H1 (cell line): ENCODE results near the gene CDK19. TPM values are rescaled to one million over a fixed set of nuclear protein-coding genes. Genes with fewer than 3 reads are reported as not detected.

Source experiments
- CTCF ChIA-PET: fragments of 300-600 bp; sonication (Branson Sonifier 250); formaldehyde crosslinking; loops from one replicate; lab custom pipeline; 2021; ENCODE audit not compliant: partially characterized antibody; lab: Charles Lee
- POLR2A ChIA-PET: fragments of 300-600 bp; sonication (Branson Sonifier 250); formaldehyde crosslinking; loops from one replicate; lab custom pipeline; 2021; ENCODE audit warnings: inconsistent platforms; ENCODE audit not compliant: partially characterized antibody; lab: Charles Lee
- DNase-seq, 2 experiments: peaks; one replicate each; pipeline versions ENCODE4 v3.0.0 to v3.0.0-alpha.2; 2010 to 2022; ENCODE audit warnings: low spot score in 2 of 2, low read depth in 1 of 2, mixed read lengths in 1 of 2
- FAIRE-seq: peaks from 2 replicates; lab custom pipeline; 2011; peaks lifted over from hg19 to GRCh38; lab: Jason Lieb, UNC
- H2AFZ ChIP-seq: 2 replicates; pipeline ENCODE4 v1.8.1; 2012; ENCODE audit warnings: low read length, inconsistent platforms
- H2AK5ac ChIP-seq: 2 replicates; pipeline ENCODE4 v1.6.1; 2013; ENCODE audit warnings: low read depth, low read length
- H2BK120ac ChIP-seq: replicated peaks from 2 replicates; pipeline ENCODE3; 2013; ENCODE audit warnings: low read depth, low read length, inconsistent platforms
- H2BK12ac ChIP-seq: 2 replicates; pipeline ENCODE4 v1.6.1; 2013; ENCODE audit warnings: low read depth, low read length
- H2BK15ac ChIP-seq: 2 replicates; pipeline ENCODE4 v1.6.1; 2013; ENCODE audit warnings: low read length
- H2BK20ac ChIP-seq: 2 replicates; pipeline ENCODE4 v1.6.1; 2013; ENCODE audit warnings: low read length
- H2BK5ac ChIP-seq: 2 replicates; pipeline ENCODE4 v1.6.1; 2013; ENCODE audit warnings: low read depth, low read length
- H3K14ac ChIP-seq: 2 replicates; pipeline ENCODE4 v1.6.1; 2013; ENCODE audit warnings: inconsistent platforms; ENCODE audit not compliant: insufficient read length
- H3K18ac ChIP-seq: 2 replicates; pipeline ENCODE4 v1.6.1; 2013; ENCODE audit warnings: low read length; ENCODE audit errors: extremely low read depth
- H3K23ac ChIP-seq: 2 replicates; pipeline ENCODE4 v1.6.1; 2013; ENCODE audit warnings: inconsistent platforms; ENCODE audit not compliant: insufficient read length
- H3K23me2 ChIP-seq: 2 replicates; pipeline ENCODE4 v1.6.1; 2013; ENCODE audit warnings: low read depth, low read length
- H3K27ac ChIP-seq: 2 replicates; pipeline ENCODE4 v1.6.1; 2011; ENCODE audit warnings: low read depth, low read length, inconsistent platforms
- H3K27me3 ChIP-seq, 4 experiments: replicated peaks in 1 of 4; 1 replicate in 1 of 4; 2 replicates in 3 of 4; pipeline versions ENCODE4 v1.6.1 to v1.8.1; 2011 to 2013; ENCODE audit warnings: low read length in 3 of 4, mild to moderate bottlenecking in 3 of 4, inconsistent platforms in 2 of 4, mixed read lengths in 2 of 4, moderate library complexity in 1 of 4; ENCODE audit not compliant: control insufficient read depth in 3 of 4, insufficient read depth in 3 of 4; ENCODE audit errors: extremely low read depth in 1 of 4
- H3K36me3 ChIP-seq, 4 experiments: 2 replicates each; pipeline versions ENCODE4 v1.6.1 to v1.8.1; 2011 to 2013; ENCODE audit warnings: mild to moderate bottlenecking in 4 of 4, low read length in 3 of 4, moderate library complexity in 2 of 4, control low read depth in 1 of 4, inconsistent platforms in 1 of 4; ENCODE audit not compliant: insufficient read depth in 4 of 4, control insufficient read depth in 2 of 4
- H3K4ac ChIP-seq: replicated peaks from 2 replicates; pipeline ENCODE3; 2013; ENCODE audit warnings: low read length, low read depth, mixed read lengths, inconsistent platforms; ENCODE audit not compliant: insufficient read length
- H3K4me1 ChIP-seq, 4 experiments: replicated peaks in 1 of 4; 1 replicate in 1 of 4; 2 replicates in 3 of 4; pipeline versions ENCODE4 v1.6.1 to v1.8.1; 2011 to 2013; ENCODE audit warnings: low read length in 3 of 4, inconsistent platforms in 2 of 4, mixed read lengths in 1 of 4; ENCODE audit not compliant: insufficient read depth in 4 of 4, control insufficient read depth in 3 of 4
- H3K4me2 ChIP-seq, 2 experiments: 2 replicates each; pipeline versions ENCODE4 v1.6.1 to v1.8.1; 2011 to 2013; ENCODE audit warnings: low read depth in 2 of 2, low read length in 2 of 2, control low read depth in 1 of 2, inconsistent platforms in 1 of 2, mild to moderate bottlenecking in 1 of 2; ENCODE audit not compliant: insufficient read depth in 1 of 2
- H3K4me3 ChIP-seq, 4 experiments: fragments of 200-600, 300-600 bp in 1 of 4; sonication (generic), shearing (Covaris generic), sonication (Bioruptor Twin) in 1 of 4; 2 replicates each; pipeline versions ENCODE4 v1.5.1 to v1.8.1; 2011 to 2016; ENCODE audit warnings: low read length in 4 of 4, low read depth in 3 of 4, control low read depth in 2 of 4, inconsistent platforms in 2 of 4, mild to moderate bottlenecking in 2 of 4, mixed read lengths in 1 of 4, moderate library complexity in 1 of 4; ENCODE audit not compliant: insufficient read depth in 2 of 4; ENCODE audit errors: extremely low read depth in 1 of 4
- H3K56ac ChIP-seq: replicated peaks from 2 replicates; pipeline ENCODE3; 2013; ENCODE audit warnings: low read depth, mild to moderate bottlenecking, mixed read lengths, low read length, inconsistent platforms; ENCODE audit not compliant: insufficient read length
- H3K79me1 ChIP-seq: 2 replicates; pipeline ENCODE4 v1.6.1; 2013; ENCODE audit warnings: low read depth, low read length, control low read depth
- H3K79me2 ChIP-seq, 2 experiments: 2 replicates each; pipeline versions ENCODE4 v1.6.1 to v1.8.1; 2012 to 2013; ENCODE audit warnings: low read length in 2 of 2, mild to moderate bottlenecking in 2 of 2, inconsistent platforms in 1 of 2; ENCODE audit not compliant: insufficient read depth in 2 of 2, control insufficient read depth in 1 of 2
- H3K9ac ChIP-seq, 4 experiments: replicated peaks in 1 of 4; 1 replicate in 1 of 4; 2 replicates in 3 of 4; pipeline versions ENCODE4 v1.6.1 to v1.8.1; 2011 to 2013; ENCODE audit warnings: low read depth in 3 of 4, low read length in 3 of 4, control low read depth in 2 of 4, mild to moderate bottlenecking in 2 of 4, moderate library complexity in 2 of 4, inconsistent platforms in 1 of 4; ENCODE audit errors: extremely low read depth in 1 of 4
- H3K9me3 ChIP-seq, 2 experiments: 2 replicates each; pipeline versions ENCODE4 v1.6.1 to v1.8.1; 2012 to 2013; ENCODE audit warnings: mild to moderate bottlenecking in 2 of 2, moderate library complexity in 2 of 2, control low read depth in 1 of 2, inconsistent platforms in 1 of 2, low read depth in 1 of 2, low read length in 1 of 2, mixed read lengths in 1 of 2; ENCODE audit not compliant: insufficient read depth in 2 of 2
- H4K20me1 ChIP-seq, 2 experiments: replicated peaks in 1 of 2; 2 replicates each; pipeline versions ENCODE3 to v1.8.1; 2011 to 2013; ENCODE audit warnings: inconsistent platforms in 2 of 2, low read length in 2 of 2, mild to moderate bottlenecking in 1 of 2; ENCODE audit not compliant: insufficient read depth in 2 of 2, control insufficient read depth in 1 of 2
- H4K5ac ChIP-seq: 2 replicates; pipeline ENCODE4 v1.6.1; 2013; ENCODE audit warnings: low read length, low read depth, mixed read lengths, inconsistent platforms; ENCODE audit not compliant: insufficient read length
- H4K8ac ChIP-seq: 2 replicates; pipeline ENCODE4 v1.8.0; 2013; ENCODE audit warnings: mild to moderate bottlenecking, moderate library complexity, low read length, inconsistent platforms; ENCODE audit not compliant: insufficient read depth; ENCODE audit errors: extremely low read depth
- H4K91ac ChIP-seq: replicated peaks from 2 replicates; pipeline ENCODE3; 2013; ENCODE audit warnings: low read length, mixed read lengths, inconsistent platforms; ENCODE audit not compliant: insufficient read length
- BRCA1 ChIP-seq: IDR thresholded peaks from 2 replicates; pipeline ENCODE4 v1.6.1; 2012; ENCODE audit warnings: low read depth, low read length, improper control_type of control experiment
- CBX5 ChIP-seq: fragments of 300-800, 300-1000 bp; sonication (generic); IDR thresholded peaks from 2 replicates; pipeline ENCODE4 v1.7.1; 2016; ENCODE audit warnings: antibody characterized with exemption, low read length, low read depth
- CEBPB ChIP-seq: IDR thresholded peaks from 2 replicates; pipeline ENCODE4 v1.6.1; 2012; ENCODE audit warnings: low read depth, low read length
- CTBP2 ChIP-seq: IDR thresholded peaks from 2 replicates; pipeline ENCODE4 v1.7.0; 2011; ENCODE audit warnings: borderline replicate concordance, mild to moderate bottlenecking, moderate library complexity, mixed read lengths, low read length; ENCODE audit not compliant: insufficient read depth, insufficient read length
- EGR1 ChIP-seq: IDR thresholded peaks from 2 replicates; pipeline ENCODE4 v1.6.1; 2011; ENCODE audit warnings: low read depth, low read length, borderline replicate concordance
- KDM1A ChIP-seq: fragments of 200-600, 300-600 bp; sonication (generic); IDR thresholded peaks from 2 replicates; pipeline ENCODE4 v1.7.1; 2016; ENCODE audit warnings: mild to moderate bottlenecking, low read length, borderline replicate concordance
- RFX5 ChIP-seq: IDR thresholded peaks from 2 replicates; pipeline ENCODE4 v1.6.1; 2011; ENCODE audit warnings: low read depth, low read length, improper control_type of control experiment, borderline replicate concordance
- SIRT6 ChIP-seq: IDR thresholded peaks from one replicate; pipeline ENCODE4 v1.7.1; 2012; ENCODE audit warnings: low read length, inconsistent platforms
- SIX5 ChIP-seq: IDR thresholded peaks from 2 replicates; pipeline ENCODE4 v1.6.1; 2011; ENCODE audit warnings: mild to moderate bottlenecking, low read depth, low read length
- YY1 ChIP-seq: IDR thresholded peaks from 2 replicates; pipeline ENCODE4 v1.6.1; 2011; ENCODE audit warnings: low read depth, mild to moderate bottlenecking, low read length
- WGBS, 2 experiments: shearing (Covaris generic) in 1 of 2; methylation state at CpG; one replicate each; pipeline versions ENCODE4 v1.1.6 to v1.1.7; 2013 to 2015; ENCODE audit warnings: low lambda C conversion rate in 2 of 2, mixed read lengths in 2 of 2, inconsistent platforms in 1 of 2, low coverage in 1 of 2, missing lambda C conversion rate in 1 of 2; ENCODE audit not compliant: insufficient replicate concordance in 2 of 2, insufficient coverage in 1 of 2, insufficient read length in 1 of 2; ENCODE audit errors: extremely low coverage in 1 of 2, missing lambda C conversion rate in 1 of 2; 5-methylcytosine and 5-hydroxymethylcytosine counted together
- polyA plus RNA-seq, 7 experiments: library from polyadenylated mRNA; depleted of rRNA in 3 of 7; stranded (reverse) in 5 of 7; unstranded in 2 of 7; fragments of >200 nt in 5 of 7; fragments of 200-250 nt in 2 of 7; gene quantifications; 1 replicate in 5 of 7; 2 replicates in 1 of 7; 4 replicates in 1 of 7; pipeline versions ENCODE4 v1.2.1 to v1.2.3, GENCODE V29; 2011 to 2013; ENCODE audit warnings: missing spikeins in 2 of 7, mixed read lengths in 2 of 7
- total RNA-seq: library from RNA; stranded (reverse); fragmentation: NEBNext Ultra II Directional; extraction: Animal tissue kit (Norgen Biotek cat#: 25700); gene quantifications from 2 replicates; pipeline ENCODE4 v1.2.1, GENCODE V29; 2021
- TF ChIP-seq, protein P1 (sequence below): IDR thresholded peaks from 2 replicates; pipeline ENCODE4 v1.6.1; 2011; ENCODE audit warnings: low read length, improper control_type of control experiment
- TF ChIP-seq, protein P2 (sequence below): IDR thresholded peaks from 2 replicates; pipeline ENCODE4 v1.6.1; 2011; ENCODE audit warnings: low read depth, mild to moderate bottlenecking, low read length; ENCODE audit not compliant: insufficient read depth
- TF ChIP-seq, protein P3 (sequence below): IDR thresholded peaks from 2 replicates; pipeline ENCODE4 v1.6.1; 2012; ENCODE audit warnings: inconsistent platforms

CDK19 gene
- total and polyA plus RNA-seq, 2 of the 8 experiments (the other 6 are each of a cell fraction or from before 2014, with no cell fraction given) = 4.9 to 12.6 TPM

DNA sequence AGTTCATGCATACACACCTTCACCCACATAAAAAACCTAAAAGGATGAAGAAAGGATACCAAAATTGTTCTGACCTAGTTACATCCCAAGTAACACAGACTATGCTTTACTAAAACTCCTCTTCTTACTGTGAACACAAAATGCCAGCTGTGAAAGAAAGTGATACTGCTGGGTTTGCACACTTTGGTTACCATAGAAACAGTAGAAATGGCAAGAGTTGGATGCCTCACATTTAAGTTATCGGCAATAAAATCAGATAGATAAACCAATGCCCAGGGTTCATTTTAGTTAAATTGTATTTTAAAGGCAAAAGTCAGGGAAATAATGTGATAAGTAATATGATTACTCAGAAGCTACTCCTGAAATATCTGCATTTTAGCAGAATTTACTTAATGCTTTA is 161.9 kb downstream of the CDK19 start:
- Histone ChIP-seq H3K27me3 (no peaks in the 10 kb centered on the region), H4K91ac (no peak overlapping the region), H2BK12ac (no peak overlapping the region), H3K79me1 (no peaks in the 10 kb centered on the region), H3K4me2 (no peak overlapping the region), H3K36me3 (no peaks in the 10 kb centered on the region; a peak in 1 of 8 replicates), H3K9ac (no peak overlapping the region), H4K5ac (no peak overlapping the region), H2BK120ac (no peak overlapping the region), H3K56ac (no peak overlapping the region), H2BK15ac (no peak overlapping the region), H3K9me3 (no peaks in the 10 kb centered on the region), H3K79me2 (no peaks in the 10 kb centered on the region), H3K14ac (no peak overlapping the region), H4K20me1 (no peaks in the 10 kb centered on the region), H4K8ac (no peak overlapping the region), H3K23me2 (no peaks in the 10 kb centered on the region), H3K4ac (no peak overlapping the region), H2BK20ac (no peak overlapping the region), H2AK5ac (no peak overlapping the region), H3K18ac (no peak overlapping the region), H3K23ac (no peak overlapping the region), H3K27ac (no peak overlapping the region), H3K4me3 (no peak overlapping the region), H3K4me1 (peaks cover 0 to 5% (median 1%) of the 10 kb centered on the region in 4 experiments; a peak in 4 of 7 replicates), H2AFZ (no peak overlapping the region), H2BK5ac (no peak overlapping the region)
- FAIRE-seq (no peak), DNase-seq (no peak)
- ChIA-PET CTCF (interaction anchor here (1.4 kb wide), 1 partner anchor 12 kb away, joined by 3 read pairs; no protein-coding TSS in a partner anchor), POLR2A (no interaction called here)
- 100% methylated on average over 1 of the region's 1 CpG; no CpG with 5 or more reads in 1 of the 2 experiments for WGBS, 2 experiments
- TF ChIP-seq KDM1A (no peak), CTBP2 (no peak), EGR1 (no peak), SIRT6 (no peak), RFX5 (no peak), YY1 (no peak), CEBPB (no peak), CBX5 (no peak), SIX5 (no peak), BRCA1 (no peak)
- TF ChIP-seq, protein P1, sequence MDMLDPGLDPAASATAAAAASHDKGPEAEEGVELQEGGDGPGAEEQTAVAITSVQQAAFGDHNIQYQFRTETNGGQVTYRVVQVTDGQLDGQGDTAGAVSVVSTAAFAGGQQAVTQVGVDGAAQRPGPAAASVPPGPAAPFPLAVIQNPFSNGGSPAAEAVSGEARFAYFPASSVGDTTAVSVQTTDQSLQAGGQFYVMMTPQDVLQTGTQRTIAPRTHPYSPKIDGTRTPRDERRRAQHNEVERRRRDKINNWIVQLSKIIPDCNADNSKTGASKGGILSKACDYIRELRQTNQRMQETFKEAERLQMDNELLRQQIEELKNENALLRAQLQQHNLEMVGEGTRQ = no peak
- TF ChIP-seq, protein P2, sequence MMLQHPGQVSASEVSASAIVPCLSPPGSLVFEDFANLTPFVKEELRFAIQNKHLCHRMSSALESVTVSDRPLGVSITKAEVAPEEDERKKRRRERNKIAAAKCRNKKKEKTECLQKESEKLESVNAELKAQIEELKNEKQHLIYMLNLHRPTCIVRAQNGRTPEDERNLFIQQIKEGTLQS = no peak
- TF ChIP-seq, protein P3, sequence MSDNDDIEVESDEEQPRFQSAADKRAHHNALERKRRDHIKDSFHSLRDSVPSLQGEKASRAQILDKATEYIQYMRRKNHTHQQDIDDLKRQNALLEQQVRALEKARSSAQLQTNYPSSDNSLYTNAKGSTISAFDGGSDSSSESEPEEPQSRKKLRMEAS = no peak
